Vagina (tissue), 2 donors: ENCODE data around the gene ADD1.

ENCODE experiments used
- POLR2A ChIP-seq, 2 donors: fragments of 450-650 bp; IDR thresholded peaks; one replicate each; pipeline ENCODE4 v1.6.1; 2017; ENCODE audit warnings: antibody characterized with exemption in 2 of 2, mild to moderate bottlenecking in 2 of 2, moderate library complexity in 2 of 2
- TF ChIP-seq, protein P1 (sequence below), 3 experiments: fragments of 450-650 bp in 2 of 3; fragments of 200-600 bp in 1 of 3; sonication (generic) in 1 of 3; IDR thresholded peaks; one replicate each; pipeline ENCODE4 v1.5.1; 2017 to 2019; ENCODE audit warnings: antibody characterized with exemption in 3 of 3, mild to moderate bottlenecking in 2 of 3, moderate library complexity in 2 of 3

- TF ChIP-seq POLR2A (IDR thresholded peaks at IDR 0.05), result no peak
- TF ChIP-seq, protein P1, sequence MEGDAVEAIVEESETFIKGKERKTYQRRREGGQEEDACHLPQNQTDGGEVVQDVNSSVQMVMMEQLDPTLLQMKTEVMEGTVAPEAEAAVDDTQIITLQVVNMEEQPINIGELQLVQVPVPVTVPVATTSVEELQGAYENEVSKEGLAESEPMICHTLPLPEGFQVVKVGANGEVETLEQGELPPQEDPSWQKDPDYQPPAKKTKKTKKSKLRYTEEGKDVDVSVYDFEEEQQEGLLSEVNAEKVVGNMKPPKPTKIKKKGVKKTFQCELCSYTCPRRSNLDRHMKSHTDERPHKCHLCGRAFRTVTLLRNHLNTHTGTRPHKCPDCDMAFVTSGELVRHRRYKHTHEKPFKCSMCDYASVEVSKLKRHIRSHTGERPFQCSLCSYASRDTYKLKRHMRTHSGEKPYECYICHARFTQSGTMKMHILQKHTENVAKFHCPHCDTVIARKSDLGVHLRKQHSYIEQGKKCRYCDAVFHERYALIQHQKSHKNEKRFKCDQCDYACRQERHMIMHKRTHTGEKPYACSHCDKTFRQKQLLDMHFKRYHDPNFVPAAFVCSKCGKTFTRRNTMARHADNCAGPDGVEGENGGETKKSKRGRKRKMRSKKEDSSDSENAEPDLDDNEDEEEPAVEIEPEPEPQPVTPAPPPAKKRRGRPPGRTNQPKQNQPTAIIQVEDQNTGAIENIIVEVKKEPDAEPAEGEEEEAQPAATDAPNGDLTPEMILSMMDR (IDR thresholded peaks at IDR 0.05), result no peak
Measured at GRCh38 chr4:2948895-2949781, 105.5 kb downstream of the ADD1 start.
